GM12873 (cell line): ENCODE results near the gene MOB2.

Experiments used
- TF ChIP-seq, protein P1 (sequence below): IDR thresholded peaks from 2 replicates; pipeline ENCODE4 v1.5.1; 2012; ENCODE audit warnings: low read depth, mild to moderate bottlenecking, moderate library complexity, low read length, control low read depth; ENCODE audit not compliant: insufficient read depth; ENCODE audit errors: missing control alignments

MOB2 gene

DNA sequence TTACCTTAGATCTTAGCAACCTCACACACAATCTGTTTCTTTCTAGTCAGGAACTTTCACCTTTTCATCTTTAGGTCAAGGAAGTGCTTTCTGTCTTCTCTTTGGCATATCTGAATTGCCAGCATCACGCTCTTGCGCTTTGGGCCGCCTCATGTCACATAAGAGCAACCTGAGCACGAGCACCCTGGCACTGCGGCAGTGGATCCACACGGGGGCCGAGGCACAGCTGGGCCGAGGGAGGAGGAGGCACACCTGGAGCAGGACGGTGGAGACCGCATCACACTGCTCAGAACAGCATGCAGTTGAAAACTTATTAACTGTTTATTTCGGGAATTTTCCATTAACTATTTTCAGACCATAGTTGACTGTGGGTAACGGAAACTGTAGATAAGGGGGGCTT lies 10.7 kb downstream of the MOB2 start:
- TF ChIP-seq, protein P1, sequence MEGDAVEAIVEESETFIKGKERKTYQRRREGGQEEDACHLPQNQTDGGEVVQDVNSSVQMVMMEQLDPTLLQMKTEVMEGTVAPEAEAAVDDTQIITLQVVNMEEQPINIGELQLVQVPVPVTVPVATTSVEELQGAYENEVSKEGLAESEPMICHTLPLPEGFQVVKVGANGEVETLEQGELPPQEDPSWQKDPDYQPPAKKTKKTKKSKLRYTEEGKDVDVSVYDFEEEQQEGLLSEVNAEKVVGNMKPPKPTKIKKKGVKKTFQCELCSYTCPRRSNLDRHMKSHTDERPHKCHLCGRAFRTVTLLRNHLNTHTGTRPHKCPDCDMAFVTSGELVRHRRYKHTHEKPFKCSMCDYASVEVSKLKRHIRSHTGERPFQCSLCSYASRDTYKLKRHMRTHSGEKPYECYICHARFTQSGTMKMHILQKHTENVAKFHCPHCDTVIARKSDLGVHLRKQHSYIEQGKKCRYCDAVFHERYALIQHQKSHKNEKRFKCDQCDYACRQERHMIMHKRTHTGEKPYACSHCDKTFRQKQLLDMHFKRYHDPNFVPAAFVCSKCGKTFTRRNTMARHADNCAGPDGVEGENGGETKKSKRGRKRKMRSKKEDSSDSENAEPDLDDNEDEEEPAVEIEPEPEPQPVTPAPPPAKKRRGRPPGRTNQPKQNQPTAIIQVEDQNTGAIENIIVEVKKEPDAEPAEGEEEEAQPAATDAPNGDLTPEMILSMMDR, result no peak

DNA sequence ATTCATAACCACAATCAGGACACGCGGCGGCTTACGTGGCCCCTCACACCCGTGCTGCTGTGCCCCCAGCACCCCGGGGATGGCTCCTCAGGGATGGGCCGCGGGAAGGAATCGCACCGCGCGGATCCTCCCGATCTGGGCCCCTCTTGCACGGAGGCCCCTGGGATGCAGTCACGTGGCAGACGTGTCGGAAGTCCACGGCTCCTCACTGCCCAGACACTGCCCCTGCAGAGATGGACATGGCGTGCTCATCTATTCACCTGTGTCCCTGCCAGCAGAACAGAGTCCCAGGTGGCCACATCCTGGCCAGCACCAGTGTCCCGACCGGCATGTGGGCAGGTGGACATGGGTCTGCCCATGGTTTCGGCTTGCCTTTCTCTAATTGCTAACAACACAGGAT lies 12.8 kb downstream of the MOB2 start:
- TF ChIP-seq, protein P1, result no peak

DNA sequence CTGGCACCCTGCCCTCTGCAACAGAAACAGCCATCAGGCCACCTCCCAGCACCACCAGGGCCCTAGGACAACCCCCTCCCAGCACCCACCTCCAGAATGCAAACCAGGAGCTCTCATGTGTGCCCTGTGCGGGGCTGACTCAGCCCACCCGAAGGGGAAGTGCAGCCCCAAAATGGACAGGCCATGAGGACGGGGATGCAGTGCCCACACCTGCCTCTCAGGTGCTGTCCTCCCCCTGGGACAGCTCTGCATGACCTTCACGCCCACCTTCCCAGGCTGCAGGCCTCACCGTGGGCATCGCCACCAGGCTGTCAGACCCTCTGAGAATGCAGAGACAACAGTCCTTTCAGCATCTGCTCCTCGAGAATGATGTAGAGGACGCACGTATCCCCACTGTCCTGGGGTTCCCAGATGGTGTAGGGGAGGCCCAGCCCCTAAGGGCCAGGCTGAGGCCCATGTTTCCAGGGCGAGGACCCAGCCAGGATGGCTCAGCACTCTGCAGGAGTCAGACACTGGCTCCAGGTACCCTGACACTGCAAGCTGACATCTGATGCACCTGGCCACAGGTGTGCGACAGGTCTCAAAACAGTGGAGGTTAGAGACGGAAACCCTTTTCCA lies 13.5 kb downstream of the MOB2 start:
- TF ChIP-seq, protein P1, result no peak

DNA sequence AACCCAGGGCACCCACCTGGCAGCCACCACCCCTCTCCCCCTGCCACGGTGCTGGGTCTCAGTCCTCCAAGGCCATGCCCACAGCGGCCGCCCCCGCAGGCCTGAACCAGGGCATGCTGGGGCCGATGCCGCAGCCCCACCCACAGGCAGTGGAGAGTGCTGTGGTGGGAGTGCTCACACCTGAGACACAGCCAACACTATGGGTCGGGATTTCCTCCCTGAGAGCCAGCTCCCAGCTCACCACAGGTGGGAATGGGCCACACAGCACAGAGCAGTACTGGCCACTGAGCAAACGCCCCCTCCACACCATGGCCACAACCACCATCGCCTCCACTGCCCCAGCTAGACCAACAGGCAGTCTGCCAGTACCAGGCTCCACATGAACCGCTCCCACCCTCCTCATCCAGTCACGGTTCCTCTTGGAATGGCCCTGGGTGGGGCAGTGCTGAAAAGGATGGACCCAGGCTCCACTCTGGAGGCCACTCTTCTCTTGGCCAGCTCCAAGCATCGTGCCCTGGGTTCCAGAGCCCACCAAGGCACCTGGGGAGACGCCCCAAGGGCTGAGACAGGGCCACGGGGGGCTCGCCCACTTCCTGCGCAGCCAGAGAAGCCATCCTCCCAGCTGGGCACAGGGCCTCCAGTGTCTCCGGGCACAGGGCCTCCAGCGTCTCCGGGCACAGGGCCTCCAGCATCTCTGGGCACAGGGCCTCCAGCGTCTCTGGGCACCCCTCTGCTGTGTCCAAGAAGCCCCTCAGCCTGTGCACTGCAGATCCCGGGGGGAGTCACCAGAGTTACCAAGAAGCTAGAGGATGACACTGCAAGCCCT lies 14.2 kb downstream of the MOB2 start:
- TF ChIP-seq, protein P1, result no peak

DNA sequence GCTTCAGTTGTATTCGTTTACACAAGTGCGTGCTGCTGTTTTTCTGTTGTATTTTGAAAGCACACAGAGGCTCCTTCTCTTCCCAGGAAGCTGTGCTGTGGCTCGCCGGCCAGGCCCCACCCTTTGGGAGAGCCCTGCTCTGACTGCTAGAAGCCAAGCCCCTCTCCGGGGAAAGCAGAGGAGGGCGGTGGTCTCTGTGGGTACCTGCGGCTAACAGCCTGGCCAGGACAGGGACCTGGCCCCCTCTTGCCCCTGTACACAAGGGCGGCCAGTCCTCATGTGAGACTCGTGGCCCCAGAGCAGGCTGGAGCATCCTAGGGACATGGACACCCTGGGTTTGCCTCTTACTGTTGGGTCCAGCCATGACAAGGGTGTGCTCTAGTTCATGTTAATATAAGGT lies 14.8 kb downstream of the MOB2 start:
- TF ChIP-seq, protein P1, result no peak

DNA sequence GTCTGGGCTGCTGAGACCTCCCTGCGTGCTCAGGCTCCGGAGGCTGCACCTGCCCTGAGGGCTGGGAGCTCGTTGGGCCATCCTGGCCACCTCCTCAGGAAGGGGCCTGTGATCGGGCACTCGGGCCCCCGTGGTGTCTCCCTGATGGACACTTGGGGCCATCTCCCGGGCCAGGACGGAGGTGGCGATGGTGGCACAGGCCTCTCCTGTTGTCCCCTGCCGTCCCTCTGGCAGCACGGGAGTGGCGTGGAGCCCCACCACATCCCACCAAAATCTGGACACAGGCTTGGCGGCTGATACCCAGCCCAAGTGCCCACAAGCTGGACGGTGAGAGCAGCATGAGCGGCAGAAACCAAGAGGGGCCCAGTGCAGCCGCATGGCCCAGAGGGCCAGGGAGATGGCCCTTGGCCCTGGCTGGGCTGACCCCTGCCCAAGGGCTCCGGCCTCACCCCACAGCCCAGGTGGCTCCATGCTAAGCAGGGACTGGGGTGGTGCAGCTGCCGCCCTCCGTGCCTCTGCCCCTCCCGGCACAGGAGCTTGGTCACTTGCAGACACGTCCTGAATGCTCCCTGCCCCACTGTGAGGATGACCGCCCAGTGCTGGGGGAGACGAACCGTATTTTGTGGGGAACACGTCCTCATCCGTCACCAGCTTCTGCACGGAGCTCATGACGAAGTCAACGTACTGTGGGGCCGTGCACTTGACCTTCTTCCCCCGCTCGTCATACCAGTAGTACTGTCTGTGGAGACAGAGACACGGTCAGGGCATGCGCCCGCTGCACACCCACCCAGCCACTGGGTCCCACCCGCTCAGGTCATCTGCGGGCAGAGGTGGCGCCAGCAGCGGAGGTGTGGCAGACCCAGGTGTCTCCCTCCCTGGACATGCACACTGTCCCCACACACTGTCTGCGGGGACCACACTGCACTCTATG lies 15.6 kb downstream of the MOB2 start:
- TF ChIP-seq, protein P1, result no peak

DNA sequence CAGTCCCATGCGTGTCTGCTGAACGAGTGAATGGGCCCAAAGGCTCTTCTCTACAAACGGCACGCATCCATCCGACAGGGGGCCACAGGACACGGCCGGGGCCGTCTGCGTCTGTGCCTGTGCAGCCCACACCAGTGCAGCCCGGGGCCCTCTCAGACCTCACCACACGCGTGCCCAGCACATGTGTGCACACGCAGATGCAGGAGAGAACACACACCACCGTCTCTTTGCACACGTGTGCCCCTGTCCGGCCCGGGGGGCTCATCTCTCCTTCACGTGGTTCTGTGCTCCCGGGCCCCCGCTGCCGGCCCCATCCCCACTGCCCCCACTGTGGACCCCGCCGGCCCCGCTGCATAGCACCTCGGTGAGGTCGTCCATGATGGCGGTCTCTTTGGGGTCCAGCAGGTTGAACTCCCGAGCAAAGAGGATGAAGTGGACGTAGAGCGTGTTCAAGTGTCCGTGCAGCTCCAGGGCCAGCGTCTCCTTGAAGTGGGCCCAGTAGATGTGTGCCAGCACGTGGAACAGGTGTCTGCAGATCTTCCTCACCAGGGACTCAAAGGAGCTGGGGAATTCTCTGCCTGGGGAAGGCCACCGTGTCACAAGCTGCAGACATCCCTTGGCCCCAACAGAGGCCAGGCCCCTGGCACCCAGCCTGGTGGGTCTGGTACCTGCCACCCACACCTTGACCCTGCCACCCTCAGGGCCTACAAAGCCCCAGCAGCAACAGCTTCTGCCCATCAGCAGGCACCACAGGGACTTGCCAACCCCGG lies 16.5 kb downstream of the MOB2 start:
- TF ChIP-seq, protein P1, result no peak
